ENCODE data around the gene CHST11.

CHST11 gene

DNA sequence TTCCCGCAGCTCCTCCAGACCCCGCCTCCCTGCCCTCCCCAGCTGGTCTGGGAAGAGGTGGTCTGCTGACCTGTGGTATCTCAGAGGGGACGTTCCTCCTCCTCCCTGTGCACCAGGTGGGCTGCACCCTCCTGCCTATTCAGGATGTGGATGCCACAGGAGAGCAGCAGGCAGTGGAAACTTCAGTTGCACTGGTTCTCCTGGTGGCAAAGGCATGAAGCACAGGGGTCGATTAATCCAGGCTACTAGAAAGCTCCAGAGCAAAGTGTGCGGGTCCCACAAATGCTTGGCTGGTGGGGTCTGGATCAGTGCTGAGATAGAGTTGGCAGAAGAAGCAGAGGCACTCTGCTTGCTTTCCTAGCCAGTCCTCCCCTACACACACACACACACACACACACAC, 304.3 kb downstream of the CHST11 start:
- no peak for DNase-seq (ENCODE audit: low read depth in 2 of 2)

DNA sequence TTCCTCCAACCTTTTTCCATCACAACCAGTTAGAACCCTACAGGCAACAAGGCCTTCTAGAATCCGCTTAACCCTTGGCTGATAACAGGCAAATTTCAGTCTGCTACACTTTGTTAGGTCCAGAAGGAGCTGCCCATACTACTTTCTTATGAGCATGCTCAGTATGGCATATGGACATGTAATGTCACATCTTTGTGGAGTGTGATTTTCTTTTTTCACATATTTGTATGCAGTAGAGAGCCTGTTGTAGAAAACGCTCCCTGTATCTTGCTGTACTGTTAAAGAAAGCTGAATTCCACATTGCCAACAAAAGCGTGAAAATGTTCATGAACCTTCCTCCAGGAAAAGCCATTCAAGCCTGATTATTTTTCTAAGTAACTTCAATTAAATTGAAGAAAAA, 304.9 kb downstream of the CHST11 start:
- no peak for DNase-seq (ENCODE audit: low read depth in 2 of 2)

DNA sequence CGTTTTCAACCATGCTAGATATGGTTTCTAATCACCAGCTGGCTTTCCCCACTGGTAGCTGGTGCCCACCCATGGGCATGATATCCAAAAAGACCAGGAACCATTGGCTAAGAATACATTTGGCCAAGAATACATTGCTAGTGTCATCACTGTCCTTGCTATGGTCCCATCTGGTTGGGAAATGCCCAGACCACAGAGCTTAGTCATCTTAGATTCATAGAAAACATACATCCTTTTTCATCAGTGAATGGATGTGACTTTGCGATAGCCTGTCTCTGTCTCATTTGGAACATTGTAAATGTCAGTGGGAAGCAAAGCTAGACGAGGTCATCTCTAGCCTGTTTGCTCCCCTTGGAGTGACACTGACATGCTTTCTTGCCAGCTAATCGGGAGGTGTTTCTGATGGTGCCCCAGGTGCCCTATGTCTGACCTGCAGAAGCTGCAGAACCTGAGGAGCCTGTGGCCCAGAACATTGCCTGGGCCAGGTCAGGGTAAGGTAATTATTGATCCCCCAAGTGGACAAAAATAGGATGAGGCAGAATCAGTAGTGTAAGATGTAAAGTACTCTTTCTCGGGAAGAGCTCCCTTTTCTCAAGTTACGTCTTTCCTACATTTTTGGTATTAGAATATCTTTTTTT, 306.5 kb downstream of the CHST11 start:
- DNase-seq (ENCODE audit: low read depth in 2 of 2), result no peak

DNA sequence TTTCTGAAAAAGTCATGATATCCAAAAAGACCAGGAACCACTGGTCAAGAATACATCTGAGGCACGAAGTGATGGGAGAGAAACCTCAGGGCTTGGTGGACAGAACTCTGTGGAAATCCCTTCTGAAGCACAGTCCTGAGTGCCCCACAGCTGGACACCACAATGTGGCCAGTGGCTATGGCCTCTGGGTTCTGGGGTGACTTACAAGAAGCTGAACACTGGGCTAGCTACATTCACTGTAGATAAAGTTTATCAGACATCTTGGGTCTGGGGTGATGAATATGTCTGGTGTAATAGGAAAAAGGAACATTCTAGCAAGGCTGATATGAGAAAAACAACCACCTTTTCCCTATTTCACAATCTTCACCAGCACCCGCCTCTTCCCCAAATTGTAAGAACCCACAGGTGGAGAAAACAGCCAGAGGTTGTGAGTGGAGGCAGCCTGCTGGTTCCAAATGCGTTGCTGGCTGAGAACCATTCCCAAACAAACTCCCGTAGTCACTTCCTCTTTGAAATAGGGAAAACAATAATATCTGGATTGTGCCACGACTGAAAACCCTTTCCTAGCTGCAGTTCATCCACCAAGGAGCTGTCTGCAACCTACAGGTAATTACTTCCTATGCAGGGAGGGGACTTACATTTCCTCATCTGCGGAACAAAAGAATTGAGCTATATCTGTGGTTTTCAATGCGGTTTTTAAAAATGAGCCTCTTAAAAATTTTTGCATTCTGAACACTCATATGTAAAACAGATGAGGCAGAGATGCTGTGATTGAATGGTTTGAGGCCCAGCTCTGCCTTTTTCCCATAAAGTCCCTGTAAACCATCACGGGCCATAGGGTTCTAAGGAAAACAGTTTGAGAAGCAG, 307.7 kb downstream of the CHST11 start:
- DNase-seq (ENCODE audit: low read depth in 2 of 2), result no peak

DNA sequence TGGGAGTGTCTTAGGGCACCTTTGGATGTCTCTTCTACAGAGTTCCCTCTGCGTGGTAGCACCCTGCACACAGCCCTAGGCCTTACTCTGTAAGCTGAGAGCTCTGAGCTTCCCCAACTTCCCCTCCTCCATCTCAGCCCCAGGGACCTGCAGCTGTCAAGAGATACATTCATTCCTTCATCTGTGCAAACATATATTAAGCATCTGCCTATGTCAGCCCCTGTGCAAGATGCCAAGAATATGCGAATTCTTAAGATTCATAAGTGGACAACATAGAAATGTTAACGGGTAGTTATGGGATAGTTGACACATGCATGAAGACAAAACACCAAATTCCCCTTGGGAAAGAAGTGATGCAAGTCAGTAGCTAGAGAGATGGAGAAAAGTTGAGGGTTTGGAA, 310.5 kb downstream of the CHST11 start:
- no peak for DNase-seq (ENCODE audit: low read depth in 2 of 2)

DNA sequence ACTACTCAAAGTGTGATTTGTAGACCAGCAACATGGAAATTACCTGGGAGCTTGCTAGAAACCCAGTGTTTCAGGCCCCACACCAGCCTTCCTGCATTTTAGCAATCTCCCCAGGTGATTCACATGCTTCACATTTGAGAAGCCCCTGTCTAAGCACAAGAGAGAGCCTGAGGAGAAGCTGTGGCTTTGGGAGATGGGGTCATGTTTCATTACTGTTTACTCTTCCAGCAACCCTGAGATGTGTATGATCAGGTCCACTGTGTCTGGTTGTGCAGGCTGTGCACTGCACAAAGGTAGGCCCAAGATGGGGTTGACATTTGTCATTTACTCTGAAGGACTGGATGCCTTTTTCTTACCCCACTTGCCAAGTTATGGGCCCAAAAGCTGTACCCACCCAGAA, 311.3 kb downstream of the CHST11 start:
- DNase-seq (ENCODE audit: low read depth in 2 of 2), result no peak

DNA sequence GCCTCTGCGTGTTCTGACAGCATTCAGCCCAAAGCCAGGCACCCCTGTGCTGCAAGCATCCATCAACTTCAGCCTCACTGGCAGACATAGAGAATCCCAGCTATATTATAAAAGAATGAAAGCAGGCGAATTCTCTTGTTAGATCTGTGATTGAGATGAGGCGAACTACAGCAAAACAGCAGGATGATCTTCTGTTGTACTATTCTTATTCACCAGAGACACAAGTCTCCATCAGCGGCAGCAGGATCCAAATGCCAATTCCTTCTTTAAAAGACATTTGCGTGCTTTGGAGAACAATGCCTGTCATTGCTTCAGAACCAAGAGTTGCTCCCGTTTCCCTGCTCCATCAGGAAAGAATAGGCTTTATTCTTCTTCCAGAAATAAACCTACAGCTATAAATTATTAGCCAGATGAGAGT, 312.4 kb downstream of the CHST11 start:
- DNase-seq (ENCODE audit: low read depth in 2 of 2), result no peak

DNA sequence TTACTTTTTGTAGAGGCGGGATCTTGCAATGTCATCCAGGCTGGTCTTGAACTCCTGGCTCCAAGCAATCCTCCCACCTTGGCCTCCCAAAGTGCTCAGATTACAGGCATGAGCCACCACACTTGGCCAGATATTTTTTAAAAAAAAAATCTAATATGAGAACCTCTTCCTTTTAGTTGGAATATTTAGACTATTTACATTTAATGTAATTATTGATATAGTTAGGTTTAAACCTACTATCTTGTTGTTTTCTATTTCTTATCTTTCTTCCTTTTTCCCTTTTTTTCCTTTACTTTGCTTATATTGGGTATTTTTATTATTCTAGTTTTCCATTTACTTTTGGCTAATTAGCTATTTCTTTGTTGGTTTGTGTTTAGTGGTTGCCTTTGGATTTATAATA, 315.6 kb downstream of the CHST11 start:
- DNase-seq (ENCODE audit: low read depth in 2 of 2), result no peak

DNA sequence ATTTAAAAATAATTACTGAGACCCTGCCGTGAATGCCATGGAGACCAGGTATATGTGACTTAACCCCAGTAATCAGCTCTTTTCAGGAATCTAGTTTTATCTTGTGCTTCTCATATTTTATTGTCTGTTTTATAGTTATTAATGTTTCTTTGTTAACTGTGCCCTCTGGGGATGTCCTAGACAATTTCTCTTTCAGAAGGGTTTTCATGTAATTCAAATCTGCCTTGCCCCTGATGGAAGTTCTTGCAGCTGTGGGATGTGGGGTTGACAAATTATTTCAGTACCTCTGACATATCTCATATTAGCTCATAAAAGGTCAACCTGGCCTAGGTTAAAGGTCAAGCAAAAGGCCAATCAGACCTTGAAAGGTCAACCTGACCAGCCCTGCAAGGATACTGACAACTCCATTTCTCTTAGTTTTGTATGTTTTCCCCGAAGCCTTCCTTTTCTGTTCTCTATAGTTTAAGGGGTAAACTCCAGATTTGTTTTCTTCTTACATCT, 319.0 kb downstream of the CHST11 start:
- DNase-seq (ENCODE audit: low read depth in 2 of 2), result no peak

DNA sequence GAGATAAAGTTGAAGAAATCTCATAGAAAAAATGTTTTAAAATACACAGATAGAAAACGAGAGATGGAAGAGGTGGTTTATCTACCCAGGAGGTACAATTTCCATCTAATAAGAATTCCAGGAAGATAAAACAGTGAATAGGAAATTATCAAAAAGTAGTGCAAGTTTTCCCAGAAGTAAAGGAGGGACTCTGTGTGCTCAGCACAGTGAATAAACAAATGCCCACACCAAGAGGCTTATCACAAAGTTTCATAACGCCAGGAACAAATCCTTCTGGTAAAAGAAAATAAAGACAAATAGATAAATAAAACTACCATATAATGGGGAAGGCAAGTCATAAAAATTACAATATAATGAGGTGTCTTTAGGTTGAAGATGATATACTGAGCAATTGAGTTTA, 322.4 kb downstream of the CHST11 start:
- no peak for DNase-seq (ENCODE audit: low read depth in 2 of 2)

DNA sequence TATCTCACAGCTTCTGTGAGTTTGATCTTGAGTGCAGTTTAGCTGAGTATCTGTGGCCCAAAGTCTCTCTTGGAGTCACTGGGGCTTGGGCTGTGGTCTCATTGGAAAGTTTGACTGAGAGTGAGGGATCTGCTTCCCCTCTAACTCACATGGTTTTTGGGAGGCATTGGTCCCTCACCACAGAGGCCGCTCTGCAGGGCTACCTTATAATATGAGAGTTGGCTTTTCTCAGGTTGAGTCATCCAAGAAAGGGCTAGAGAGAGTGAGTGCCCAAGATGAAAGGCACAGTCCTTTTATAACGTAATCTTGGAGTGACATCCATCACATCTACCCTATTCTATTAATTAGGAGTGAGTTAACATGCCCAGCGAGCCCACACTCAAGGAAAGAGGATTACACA, 325.5 kb downstream of the CHST11 start:
- no peak for DNase-seq (ENCODE audit: low read depth in 2 of 2)

DNA sequence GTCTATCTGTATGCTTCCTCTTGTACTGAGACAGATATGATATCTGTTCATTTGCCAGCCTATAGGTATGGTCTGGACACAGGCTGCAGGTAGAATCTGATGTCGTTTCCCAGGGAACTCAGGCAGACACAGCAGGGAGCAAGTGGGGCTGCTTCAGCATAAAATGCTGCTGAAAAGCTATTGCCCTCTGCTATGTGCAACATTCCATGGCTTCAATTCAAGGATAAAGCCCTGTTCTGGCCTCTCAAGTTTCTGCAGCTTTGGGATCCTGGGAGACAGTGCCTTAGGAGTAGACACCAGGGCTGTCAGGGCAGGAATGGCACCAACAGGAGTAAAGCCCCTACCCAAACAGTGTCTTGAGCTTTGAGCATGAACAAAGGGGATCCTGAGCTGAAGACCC, 327.8 kb downstream of the CHST11 start:
- no peak for DNase-seq (ENCODE audit: low read depth in 2 of 2)

DNA sequence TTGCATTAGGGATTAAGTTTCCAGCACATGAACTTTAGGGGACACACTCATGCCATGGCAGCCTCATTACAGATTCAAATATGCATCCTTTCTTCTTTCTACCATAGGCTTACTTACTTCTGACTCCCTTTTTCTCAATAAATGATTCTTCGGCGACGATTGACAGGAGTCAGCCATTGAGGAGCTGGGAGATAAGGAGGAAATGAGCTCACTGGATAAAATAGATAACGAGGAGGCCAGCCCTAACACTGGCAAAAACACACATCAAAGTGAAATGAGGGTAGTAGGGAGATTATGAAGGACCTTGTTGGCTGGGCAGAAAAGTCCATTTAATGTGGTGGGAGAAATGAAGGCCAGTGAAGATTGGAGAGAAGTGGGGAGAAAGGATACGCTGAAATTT, 329.1 kb downstream of the CHST11 start:
- DNase-seq (ENCODE audit: low read depth in 2 of 2), result no peak

DNA sequence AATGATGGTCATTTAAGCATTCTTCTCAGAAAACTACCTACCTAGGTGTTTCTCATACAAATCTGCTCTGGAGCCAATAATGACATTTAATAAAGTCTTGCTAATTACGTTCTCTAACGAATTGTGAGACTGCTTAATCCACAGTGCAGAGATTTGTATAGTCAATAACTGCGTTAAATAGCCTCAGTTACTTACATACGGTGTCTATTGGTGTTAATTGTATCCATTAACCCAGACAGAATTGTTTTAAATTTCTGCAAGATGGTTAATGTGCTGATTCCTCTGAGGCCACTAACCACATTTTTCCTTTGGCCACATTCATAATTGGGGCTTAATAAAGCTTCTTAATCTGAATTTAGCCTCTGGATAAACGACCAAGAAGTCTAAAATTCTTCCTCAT, 329.6 kb downstream of the CHST11 start:
- DNase-seq (ENCODE audit: low read depth in 2 of 2), result no peak

DNA sequence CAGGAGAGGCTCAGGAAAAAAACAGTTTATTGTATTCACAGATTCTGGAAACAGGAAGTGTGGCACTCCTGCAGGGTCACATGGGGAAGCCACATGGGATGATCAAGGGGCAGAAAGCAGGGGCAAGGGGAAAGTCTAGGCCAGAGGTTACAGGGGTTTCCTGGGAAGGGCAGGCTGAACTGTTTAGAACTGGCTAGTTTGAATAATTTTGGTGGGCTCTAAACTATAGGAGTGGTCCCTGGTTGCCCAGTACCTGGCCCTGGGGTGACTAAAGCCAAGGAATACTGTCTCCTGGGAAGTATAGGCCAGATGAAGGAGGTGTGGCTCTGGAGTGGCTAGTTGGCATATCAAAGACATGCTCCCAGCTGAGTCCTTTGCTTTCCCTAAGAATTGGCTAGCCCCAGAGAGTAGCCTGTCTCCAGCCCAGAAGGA, 332.1 kb downstream of the CHST11 start:
- DNase-seq (ENCODE audit: low read depth in 2 of 2), result no peak

DNA sequence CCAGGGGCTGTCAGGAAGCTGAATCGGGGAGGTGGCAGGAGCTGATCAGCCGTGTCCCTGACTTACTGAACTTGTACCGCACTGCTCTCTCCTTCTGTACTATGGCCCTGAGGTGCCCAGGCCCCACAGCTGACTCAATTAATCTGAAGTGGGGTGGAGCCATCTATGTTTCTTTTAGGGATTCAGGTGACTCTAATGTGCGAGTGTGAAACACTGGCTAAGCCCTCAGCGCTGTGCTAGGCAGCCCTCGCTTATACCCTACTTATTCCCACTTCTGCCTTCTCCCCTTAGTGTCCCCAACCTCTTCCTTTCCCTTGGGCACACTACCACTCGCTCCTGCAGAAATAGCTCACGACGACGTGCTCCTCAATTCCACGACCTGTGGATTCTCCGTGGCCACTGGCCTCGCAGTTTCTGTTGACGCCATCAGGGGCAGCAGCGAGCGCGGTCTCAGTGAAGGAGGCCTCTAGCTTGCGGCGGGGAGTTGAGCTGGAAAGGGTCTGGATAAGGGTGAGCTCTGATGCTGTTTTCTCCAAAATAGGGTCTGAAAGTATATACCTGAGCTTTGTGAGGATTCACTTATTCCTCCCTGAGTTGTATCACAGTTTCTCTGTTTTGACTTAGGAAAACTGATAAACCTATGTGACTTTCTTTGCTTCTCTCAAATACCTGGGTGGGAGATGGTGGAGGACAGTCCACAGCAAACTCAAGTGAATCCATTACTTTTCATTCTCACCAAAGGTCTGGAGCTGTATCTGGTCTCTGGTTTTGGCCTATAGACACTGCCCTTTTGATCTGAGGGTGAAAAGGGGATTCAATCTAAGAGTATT, 333.8 kb downstream of the CHST11 start:
- DNase-seq (ENCODE audit: low read depth in 2 of 2), result peak; percentile 11 to 27

DNA sequence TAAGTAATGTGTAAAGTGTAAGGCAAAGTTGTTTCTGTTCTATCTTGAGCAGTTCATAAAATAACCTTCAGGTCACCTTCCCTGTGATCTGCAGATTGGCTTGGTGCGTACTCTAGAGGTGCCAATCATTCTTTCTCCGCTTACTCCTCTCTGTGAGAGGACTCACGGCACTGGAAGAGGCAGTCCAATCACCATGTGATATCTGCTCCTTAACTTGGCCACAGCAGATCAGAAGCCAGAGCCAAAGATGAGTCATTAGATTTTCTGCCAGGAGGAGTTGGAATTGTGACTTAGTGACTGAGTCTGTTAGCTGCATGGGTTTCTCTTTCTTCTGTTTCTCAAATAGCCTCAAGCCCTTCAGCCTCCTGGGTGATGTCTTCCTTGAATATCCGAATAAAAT, 335.8 kb downstream of the CHST11 start:
- DNase-seq (ENCODE audit: low read depth in 2 of 2), result no peak

DNA sequence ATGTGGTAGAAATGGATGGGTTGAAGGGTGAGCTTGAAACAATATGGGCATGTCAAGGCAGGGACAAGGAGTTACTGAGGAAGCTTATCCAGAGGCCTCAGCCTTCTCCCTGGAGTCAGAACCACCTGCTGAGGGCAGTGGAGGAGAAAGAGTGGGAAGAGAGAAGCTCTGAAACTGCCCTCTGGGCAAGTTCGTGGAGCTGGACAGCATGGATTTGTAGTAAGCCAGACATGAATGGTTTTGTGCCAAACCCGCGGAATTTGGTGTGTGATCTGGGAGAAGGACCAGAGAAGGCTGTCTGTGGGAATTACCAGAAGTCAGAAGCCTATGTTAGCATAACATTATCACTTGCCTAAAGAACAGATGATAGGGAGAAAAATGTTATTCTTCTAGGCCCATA, 336.5 kb downstream of the CHST11 start:
- no peak for DNase-seq (ENCODE audit: low read depth in 2 of 2)

DNA sequence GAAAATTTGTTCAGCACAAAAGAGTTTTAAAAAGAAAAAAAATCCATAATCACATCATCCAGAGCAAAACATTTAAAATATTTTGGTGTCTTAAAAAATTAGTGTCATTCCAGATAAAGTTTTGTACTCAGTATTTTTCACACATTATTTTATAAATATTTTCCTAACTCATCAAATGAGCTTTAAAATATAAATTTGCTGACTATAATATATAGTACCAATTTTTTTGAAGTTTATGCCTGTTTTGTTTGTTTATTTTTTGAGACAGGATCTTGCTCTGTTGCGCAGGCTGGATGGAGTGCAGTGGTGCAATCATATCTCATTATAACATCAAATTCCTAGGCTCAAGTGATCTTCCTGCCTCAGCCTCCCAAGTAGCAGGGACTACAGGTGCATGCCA, 337.2 kb downstream of the CHST11 start:
- DNase-seq (ENCODE audit: low read depth in 2 of 2), result no peak

DNA sequence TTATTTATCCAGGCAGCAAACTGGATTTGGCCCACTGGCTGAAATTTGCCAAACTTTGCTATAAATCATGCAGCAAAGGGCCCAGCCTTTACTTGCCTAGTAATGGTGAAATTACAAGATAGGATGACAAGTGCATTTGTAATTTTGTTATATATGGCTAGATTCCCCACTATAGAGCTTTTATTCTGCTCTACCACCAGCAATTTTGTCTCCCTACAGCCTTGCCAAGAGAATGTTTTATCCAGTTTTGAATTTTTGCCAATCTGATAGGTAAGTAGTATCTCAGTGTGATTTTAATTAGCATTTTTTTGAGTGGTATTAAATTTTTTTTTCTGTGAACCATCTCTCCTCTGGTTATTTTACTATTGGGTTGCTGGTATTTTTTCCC, 339.7 kb downstream of the CHST11 start:
- DNase-seq (ENCODE audit: low read depth in 2 of 2), result no peak

DNA sequence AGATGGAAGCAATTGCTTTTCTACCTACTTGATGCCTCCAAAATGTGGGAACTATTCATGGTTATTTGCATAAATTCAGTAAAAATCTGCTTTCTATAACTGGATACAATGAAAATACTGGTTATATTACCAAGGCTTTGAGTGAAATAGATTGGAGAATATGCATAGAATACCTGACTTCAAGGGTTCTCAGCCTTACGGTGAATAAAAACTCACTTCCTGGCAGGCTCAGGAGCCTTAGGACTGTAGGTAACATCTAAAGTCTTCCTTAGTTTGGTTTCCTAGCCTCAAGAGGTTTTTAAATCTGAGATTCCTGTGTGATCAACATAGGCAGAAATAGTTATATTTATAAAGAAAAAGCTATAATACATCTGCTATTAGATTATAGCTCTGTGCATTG, 342.7 kb downstream of the CHST11 start:
- no peak for DNase-seq (ENCODE audit: low read depth in 2 of 2)

DNA sequence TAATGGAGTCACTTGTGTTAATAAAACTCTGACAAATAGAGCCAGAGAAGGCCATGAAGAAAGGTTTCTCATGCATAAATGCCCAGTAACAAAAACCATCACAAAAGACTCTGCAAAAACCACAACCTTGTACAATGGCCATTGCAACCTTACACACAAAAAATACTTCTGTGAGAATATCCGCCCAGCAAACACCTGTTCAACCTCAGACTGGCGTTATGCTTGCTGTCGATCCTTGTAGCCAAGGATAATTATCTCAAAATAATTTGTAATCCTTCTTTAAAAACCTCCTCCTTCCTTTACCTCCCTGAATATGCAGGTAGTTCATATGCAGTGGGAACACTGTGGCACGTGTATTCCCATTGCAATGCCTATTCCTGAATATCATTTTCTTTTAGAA, 344.3 kb downstream of the CHST11 start:
- no peak for DNase-seq (ENCODE audit: low read depth in 2 of 2)
